ENCODE measurements around the gene PLXNA3. TPM values are rescaled to one million over a fixed set of nuclear protein-coding genes. Genes with fewer than 3 reads are reported as not detected.

Gene PLXNA3
- total RNA-seq, 3 donors from 2014 or later (not counting 1 experiment from before 2014, with no cell fraction given): 20.8 to 34.3 (median 32.2) TPM

DNA sequence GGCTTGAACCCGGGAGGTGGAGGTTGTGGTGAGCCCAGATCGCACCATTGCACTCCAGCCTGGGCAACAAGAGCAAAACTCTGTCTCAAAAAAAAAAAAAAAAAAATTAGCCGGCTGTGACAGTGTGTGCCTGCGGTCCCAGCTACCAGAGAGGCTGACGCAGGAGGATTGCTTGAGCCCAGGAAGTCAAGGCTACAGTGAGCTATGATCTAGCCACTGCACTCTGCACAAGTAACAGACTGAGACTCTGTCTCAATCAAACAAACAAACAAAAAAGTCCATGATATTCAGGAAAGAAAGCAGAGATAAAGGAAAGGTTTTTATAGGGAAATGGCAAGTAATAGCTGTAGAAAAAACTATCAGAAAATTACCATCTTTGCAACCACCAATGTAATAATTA is 23.1 kb downstream of the PLXNA3 start:
- H3K9me3 Mint-ChIP-seq: no peaks in the 10 kb centered on the region
- H3K36me3 Mint-ChIP-seq: no peaks in the 10 kb centered on the region
- H3K27me3 Mint-ChIP-seq (ENCODE audit: low read depth in 2 of 2): no peaks in the 10 kb centered on the region
- Histone ChIP-seq H3K4me3 (ENCODE audit: low read length) (no peak overlapping the region), H3K36me3 (ENCODE audit: control insufficient read depth, insufficient read depth, low read length) (peaks cover 13% of the 10 kb centered on the region), H3K4me1 (ENCODE audit: control insufficient read depth, insufficient read depth, low read length) (peaks cover 38% of the 10 kb centered on the region), H3K9me3 (ENCODE audit: control insufficient read depth, insufficient read depth, low read length) (no peaks in the 10 kb centered on the region), H3K27me3 (ENCODE audit: control insufficient read depth, insufficient read depth, low read length) (no peaks in the 10 kb centered on the region), H3K27ac (ENCODE audit: low read length) (no peak overlapping the region)
- intact Hi-C loops (cut with micrococcal nuclease): no loop called here
- H3K27ac Mint-ChIP-seq: no peak overlapping the region
- DNase-seq (no peak), ATAC-seq (no peak)
- 100% methylated on average over 1 of the region's 5 CpGs for WGBS (ENCODE audit: insufficient coverage)
- H3K4me1 Mint-ChIP-seq: peaks cover 0 to 12% of the 10 kb centered on the region in 2 donors
- TF ChIP-seq CTCF (IDR thresholded peaks at IDR 0.05): no peak
- no peak overlapping the region for H3K4me3 Mint-ChIP-seq

GRCh38 chrX:154481911-154482601 is 24.0 kb downstream of the PLXNA3 start:
- H3K4me1 ChIP-seq (ENCODE audit: control insufficient read depth, insufficient read depth, low read length): peaks cover 42% of the 10 kb centered on the region
- H3K27me3 ChIP-seq (ENCODE audit: control insufficient read depth, insufficient read depth, low read length): no peaks in the 10 kb centered on the region
- no peak overlapping the region for H3K4me3 ChIP-seq (ENCODE audit: low read length)
- no peaks in the 10 kb centered on the region for H3K27me3 Mint-ChIP-seq (ENCODE audit: low read depth in 2 of 2)
- no peaks in the 10 kb centered on the region for H3K9me3 ChIP-seq (ENCODE audit: control insufficient read depth, insufficient read depth, low read length)
- no peaks in the 10 kb centered on the region for H3K9me3 Mint-ChIP-seq
- no peak overlapping the region for H3K4me3 Mint-ChIP-seq
- no peak overlapping the region for H3K27ac Mint-ChIP-seq
- peaks cover 0 to 14% of the 10 kb centered on the region in 2 donors for H3K4me1 Mint-ChIP-seq
- peaks cover 13% of the 10 kb centered on the region for H3K36me3 ChIP-seq (ENCODE audit: control insufficient read depth, insufficient read depth, low read length)
- H3K27ac ChIP-seq (ENCODE audit: low read length): no peak overlapping the region
- TF ChIP-seq CTCF (IDR thresholded peaks at IDR 0.05): no peak
- ATAC-seq (no peak), DNase-seq (no peak)
- intact Hi-C loops (cut with micrococcal nuclease): no loop called here
- no peaks in the 10 kb centered on the region for H3K36me3 Mint-ChIP-seq
- WGBS (ENCODE audit: insufficient coverage): 90% methylated on average over 12 of the region's 14 CpGs

DNA sequence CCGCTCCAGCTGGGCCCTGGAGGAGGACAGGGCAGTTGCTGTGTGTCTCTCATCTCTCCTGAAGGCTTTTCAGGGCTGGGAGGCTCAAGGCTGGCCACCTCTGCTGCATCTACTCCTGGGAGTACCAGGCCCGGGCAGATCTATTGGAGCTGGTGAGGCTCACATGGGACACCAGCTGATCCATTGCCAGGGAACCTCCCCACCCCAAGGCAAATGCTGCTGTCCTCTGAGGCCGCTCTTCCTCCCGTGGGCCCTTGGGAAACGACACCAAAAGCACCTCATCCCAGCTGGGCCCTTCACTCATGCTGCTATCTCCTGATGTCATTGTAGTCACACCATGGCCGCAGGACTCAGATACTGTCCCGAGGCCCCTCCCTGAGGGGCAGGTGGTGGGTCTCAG is 24.7 kb downstream of the PLXNA3 start:
- 88% methylated on average over 7 of the region's 7 CpGs for WGBS (ENCODE audit: insufficient coverage)
- Mint-ChIP-seq H3K9me3 (no peaks in the 10 kb centered on the region), H3K27me3 (ENCODE audit: low read depth in 2 of 2) (no peaks in the 10 kb centered on the region), H3K27ac (no peak overlapping the region), H3K4me3 (no peak overlapping the region), H3K4me1 (peaks cover 3 to 17% of the 10 kb centered on the region in 2 donors), H3K36me3 (no peaks in the 10 kb centered on the region)
- ATAC-seq (no peak), DNase-seq (no peak)
- H3K9me3 ChIP-seq (ENCODE audit: control insufficient read depth, insufficient read depth, low read length): no peaks in the 10 kb centered on the region
- H3K27ac ChIP-seq (ENCODE audit: low read length): no peak overlapping the region
- intact Hi-C loops (cut with micrococcal nuclease): no loop called here
- TF ChIP-seq CTCF (IDR thresholded peaks at IDR 0.05): no peak
- peaks cover 16% of the 10 kb centered on the region for H3K36me3 ChIP-seq (ENCODE audit: control insufficient read depth, insufficient read depth, low read length)
- H3K4me3 ChIP-seq (ENCODE audit: low read length): no peak overlapping the region
- peaks cover 49% of the 10 kb centered on the region for H3K4me1 ChIP-seq (ENCODE audit: control insufficient read depth, insufficient read depth, low read length)
- no peaks in the 10 kb centered on the region for H3K27me3 ChIP-seq (ENCODE audit: control insufficient read depth, insufficient read depth, low read length)

DNA sequence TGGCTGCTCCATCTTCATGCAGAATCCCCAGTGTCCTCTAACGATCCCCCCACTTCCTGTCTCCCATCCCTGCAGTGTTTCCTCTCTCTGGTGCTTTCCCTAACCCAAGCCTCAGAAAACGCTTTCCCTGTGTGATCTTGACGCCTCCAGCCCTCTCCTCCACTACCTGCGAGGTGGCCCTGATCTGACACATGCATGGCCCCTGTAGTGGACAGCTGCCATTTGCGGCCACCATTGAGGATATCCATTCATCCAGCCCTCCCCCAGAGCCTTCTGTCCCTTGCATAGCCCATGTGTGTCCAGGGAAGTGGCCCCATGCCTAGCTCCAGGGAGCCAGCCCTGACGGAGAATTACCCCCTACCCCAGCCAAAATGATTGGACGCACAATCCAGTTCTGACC is 25.2 kb downstream of the PLXNA3 start:
- no peak for ATAC-seq
- Mint-ChIP-seq H3K27ac (no peak overlapping the region), H3K9me3 (no peaks in the 10 kb centered on the region), H3K4me3 (peak overlapping the region; percentile 17), H3K36me3 (no peaks in the 10 kb centered on the region), H3K27me3 (ENCODE audit: low read depth in 2 of 2) (no peaks in the 10 kb centered on the region), H3K4me1 (peaks cover 7 to 21% of the 10 kb centered on the region in 2 donors)
- Histone ChIP-seq H3K27ac (ENCODE audit: low read length) (no peak overlapping the region), H3K27me3 (ENCODE audit: control insufficient read depth, insufficient read depth, low read length) (no peaks in the 10 kb centered on the region), H3K36me3 (ENCODE audit: control insufficient read depth, insufficient read depth, low read length) (peaks cover 17% of the 10 kb centered on the region), H3K4me1 (ENCODE audit: control insufficient read depth, insufficient read depth, low read length) (peaks cover 46% of the 10 kb centered on the region), H3K9me3 (ENCODE audit: control insufficient read depth, insufficient read depth, low read length) (no peaks in the 10 kb centered on the region), H3K4me3 (ENCODE audit: low read length) (no peak overlapping the region)
- DNase-seq: no peak
- TF ChIP-seq CTCF (IDR thresholded peaks at IDR 0.05): no peak
- 75% methylated on average over 6 of the region's 7 CpGs for WGBS (ENCODE audit: insufficient coverage)
- intact Hi-C loops (cut with micrococcal nuclease): no loop called here
